HG02623 (cell line): ENCODE results near the gene ATG5.
"Not testable (repeated sequence)": the region's sequence is repeated elsewhere in the genome, so short reads cannot be mapped to it uniquely, and the experiment has no call there.

Source experiments
- ATAC-seq: cut with Tn5 transposase; IDR thresholded peaks from one replicate; pipeline ENCODE4 v1.9.1; 2021; ENCODE audit warnings: moderate library complexity; ENCODE audit not compliant: unreplicated experiment

Gene ATG5

DNA sequence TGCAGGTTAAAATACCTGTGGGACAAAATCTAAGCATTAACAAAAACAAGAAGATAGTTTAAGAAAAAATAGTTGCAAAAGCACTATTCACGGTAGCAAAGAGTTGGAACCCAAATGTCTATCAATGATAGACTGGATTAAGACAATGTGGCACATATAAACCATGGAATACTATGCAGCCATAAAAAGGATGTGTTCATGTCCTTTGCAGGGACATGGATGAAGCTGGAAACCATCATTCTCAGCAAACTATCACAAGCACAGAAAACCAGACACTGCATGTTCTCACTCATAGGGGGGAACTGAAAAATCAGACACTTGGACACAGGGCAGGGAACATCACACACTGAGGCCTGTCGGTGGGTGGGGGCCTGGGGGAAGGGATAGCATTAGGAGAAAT lies 65.8 kb downstream of the ATG5 start:
- not testable (repeated sequence) for ATAC-seq

DNA sequence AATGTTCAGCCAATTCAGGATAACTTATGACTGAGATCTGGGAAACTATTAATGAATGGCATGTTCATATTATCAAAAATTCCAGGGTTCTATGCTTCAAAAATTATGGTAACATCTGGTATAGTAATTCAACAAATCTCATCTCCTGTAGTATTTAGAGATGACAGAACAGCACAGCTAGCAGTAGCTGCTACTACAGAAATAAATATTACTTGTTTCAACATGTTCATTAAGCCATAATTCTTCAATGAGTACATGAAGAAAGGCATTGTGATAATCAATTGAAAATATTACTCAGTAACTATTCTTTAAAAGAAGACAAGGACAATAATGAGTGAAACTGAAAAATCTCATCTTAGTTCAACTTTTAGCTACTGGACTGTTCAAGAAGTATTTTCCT lies 66.8 kb downstream of the ATG5 start:
- ATAC-seq = no peak

DNA sequence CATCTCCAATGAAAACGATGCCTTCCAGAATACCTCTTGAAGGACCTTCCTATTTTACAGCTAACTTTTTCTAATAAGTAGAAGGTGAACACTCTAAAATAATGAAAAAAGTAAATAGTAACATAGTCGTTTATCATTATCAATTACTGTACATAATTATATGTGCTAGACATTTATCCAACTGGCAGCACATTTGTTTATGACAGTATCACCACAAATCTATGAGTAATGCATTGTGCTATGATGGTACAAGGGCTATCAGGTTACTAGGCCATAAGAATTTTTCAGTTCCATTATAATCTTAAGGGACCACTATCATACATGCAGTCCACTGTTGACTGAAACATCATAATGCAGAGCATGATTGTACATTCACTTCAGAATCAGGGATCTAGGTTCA lies 68.4 kb downstream of the ATG5 start:
- ATAC-seq = no peak

DNA sequence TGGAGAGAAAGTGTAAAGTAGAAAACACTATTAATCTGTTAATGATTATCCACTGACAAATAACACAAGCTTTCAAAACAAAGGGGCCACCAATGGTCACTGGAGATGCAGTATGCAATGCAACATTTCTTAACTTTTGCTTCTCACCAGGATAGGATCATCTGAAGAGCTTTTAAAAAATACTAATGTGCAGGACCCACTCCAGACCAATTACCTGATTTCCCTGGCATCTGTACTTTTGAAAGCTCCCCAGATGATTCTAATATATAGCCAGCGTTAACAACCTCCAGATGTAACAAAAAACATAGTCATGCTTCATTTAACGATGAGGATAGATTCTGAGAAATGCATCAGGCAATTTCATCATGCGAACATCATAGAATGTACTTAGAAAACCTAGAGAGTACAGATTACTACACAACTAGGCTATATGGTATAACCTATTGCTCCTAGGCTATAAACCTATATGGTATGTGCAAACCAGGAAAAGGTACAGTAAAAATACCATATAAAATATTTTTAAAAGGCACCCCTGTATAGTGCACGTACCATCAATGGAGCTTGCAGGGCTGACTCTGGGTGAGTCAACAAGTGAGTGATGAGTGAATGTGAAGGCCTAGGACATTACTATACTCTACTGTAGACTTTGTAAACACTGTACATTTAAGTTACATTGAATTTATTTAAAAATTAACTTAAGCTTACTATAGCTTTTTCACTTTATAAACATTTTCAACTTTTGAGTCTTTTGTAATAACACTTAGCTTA lies 69.2 kb downstream of the ATG5 start:
- ATAC-seq = no peak

DNA sequence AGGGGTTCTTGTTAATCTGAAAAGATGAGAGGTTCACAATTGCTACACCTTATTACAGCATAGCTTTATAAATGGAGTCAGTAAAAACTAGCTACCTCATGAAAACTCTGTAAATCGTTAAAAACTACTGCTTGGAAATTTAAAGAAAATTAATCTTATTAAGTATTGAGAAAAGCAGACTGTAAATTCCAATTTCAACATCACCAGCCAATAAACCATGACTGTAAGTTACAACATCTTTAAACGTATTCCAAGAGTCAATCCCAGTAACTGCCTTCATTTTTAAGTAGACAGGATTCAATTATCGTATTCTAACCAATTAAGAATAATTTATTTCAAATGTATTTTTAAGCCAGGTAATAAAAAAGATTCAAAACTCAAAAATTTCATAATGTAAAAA lies 70.3 kb downstream of the ATG5 start:
- ATAC-seq = no peak

DNA sequence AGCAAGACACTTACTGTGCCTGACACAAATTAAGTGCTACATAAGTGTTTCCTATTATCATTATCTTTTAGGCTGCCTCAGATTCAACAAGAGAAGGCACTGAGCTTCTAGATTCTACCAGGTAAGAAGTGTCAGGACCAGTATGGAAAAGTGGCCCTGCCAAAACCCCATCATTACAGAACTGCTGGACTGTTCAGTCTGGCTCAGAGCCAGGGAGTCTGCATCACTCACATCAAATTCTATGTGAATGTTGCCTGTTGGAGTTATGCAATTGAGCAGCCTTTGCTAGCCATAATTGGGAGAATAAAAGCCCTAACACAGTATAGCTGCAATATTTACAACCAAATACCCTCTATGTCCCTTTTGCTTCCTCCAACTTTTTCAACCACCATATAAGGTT lies 70.9 kb downstream of the ATG5 start:
- no peak for ATAC-seq

DNA sequence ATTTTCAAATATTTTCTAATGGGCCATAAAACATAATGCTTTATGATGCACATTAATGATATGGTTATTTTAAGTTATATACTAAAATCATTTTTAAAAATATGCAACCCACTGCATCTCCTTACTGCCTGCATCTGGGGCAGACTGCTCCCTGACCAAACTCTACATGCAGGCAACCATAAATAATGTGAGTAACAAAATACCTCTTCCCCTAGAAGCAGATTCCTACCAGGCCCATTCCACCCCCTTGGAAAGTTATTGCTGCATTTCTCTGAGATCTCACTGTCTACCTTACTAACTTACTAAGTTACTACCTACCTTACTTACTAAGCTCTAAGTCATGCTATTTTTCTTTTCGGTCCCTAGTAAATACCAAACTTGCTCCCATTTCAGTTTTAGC lies 71.8 kb downstream of the ATG5 start:
- ATAC-seq = no peak

DNA sequence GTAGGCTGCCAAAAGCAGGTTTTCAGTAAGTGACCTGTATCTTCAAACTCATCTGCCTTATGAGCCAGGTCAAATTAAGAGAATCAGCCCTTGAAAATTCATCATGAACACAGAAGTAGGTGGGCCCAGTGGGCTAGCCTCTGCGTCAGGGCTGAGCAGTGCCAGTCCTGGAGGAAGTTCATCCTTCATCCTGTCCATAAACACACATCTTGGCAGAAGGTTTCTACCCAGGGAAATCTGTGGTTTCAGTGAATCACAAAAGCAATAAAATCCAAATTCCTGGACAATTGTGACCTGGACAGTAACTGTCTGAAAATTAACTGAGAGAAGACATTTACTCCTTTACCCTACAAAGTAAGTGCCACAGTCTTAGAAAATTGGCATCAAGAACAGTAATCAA lies 72.4 kb downstream of the ATG5 start:
- ATAC-seq = no peak

DNA sequence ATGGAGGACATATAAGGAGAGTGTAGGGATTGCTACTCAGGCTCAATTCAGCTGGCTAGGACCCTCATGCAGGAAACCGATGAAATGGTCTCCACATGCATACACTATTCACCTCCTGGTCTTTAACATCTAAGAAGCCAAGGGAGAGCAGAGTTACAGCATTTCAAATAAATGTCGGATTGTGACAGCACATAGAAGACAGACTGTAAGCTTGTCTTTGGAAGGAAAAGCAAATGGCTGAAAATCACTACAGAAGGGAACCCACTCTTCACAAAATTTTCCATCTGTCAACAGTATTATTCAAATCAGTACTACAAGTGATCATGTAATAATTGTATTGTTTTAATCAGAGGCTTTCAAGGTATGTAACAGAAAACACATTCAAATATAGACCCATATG lies 72.9 kb downstream of the ATG5 start:
- ATAC-seq = no peak

DNA sequence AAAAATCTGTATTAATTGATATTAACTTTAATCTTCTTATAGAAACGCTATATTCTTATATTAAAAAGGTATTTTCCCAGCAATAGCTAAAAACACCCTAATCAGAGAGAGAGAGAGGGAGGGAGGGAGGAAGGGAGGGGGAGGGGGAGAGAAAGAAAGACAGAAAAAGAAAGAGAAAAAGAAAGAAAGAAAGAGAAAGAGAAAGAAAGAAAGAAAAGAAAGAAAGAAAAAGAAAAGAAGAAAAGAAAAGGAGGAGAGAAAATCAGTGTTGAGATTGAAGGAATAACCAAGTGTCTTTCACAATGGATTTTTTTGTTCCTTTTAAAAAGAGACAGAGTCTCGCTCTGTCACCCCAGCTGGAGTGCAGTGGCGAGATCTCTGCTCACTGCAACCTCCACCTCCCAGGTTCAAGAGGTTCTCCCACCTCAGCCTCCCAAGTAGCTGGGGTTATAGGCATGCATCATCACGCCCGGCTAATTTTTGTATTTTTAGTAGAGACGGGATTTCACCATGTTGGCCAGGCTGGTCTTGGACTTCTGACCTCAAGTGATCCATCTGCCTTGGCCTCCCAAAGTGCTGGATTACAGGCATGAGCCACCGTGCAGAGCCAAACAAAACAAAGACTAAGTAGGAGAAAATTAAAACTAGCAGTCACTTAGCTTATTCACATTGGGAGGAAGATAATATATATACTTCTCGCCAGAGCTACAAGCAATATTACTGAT lies 73.9 kb downstream of the ATG5 start:
- ATAC-seq = not testable (repeated sequence)

DNA sequence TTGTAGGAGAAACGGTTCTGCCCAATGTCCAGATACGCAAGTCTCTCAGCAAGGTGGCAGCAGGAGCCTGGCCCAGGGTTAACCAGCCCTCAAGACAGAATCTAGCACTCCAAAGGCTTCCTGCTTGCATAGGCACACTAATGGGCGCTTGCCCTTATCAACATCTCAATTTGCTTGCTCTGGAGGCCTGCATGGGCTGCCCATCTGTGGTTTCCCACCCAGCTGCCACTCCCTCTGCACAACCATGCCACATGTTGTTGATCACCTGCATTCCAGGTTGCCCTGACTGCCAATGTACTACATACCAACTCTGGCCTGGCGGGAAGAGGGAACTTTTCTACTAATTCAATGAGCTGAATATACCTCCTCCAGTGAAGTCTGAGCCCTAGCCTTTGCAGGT lies 74.6 kb downstream of the ATG5 start:
- no peak for ATAC-seq

DNA sequence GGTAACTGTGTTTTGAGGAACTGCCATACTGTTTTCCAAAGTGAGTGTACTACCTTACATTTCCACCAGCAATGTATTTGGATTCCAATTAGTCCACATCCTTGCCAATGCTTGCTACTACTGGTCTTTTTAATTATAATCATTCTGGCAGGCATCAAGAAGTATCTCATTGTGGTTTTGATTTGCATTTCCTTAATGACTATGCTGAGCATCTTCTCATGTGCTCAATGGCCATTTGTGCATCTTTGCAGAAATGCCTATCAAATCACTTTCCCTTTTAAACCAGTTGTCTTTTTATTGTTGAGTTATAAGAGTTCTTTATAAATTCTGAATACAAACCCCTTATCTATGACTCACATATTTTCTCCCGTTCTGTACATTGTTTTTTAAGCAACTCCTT lies 75.9 kb downstream of the ATG5 start:
- ATAC-seq = no peak

DNA sequence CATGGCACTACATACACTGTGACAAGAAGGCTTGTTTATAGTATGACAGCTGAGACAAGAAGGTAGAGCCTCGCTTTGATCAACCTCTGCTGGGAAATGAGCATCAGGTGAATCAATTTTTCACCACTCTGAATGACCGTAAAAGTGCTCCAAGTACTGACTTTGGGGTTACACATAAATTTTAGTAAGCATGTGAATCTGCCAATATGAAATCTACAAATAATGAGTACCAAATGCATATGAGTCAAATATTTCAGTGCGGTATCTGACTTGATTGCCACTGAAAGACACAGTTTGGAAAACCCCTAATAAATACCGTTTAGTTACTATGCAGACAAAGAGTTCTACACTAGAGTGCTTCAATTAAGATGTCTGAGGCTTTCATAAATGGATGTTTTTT lies 77.8 kb downstream of the ATG5 start:
- ATAC-seq = no peak

DNA sequence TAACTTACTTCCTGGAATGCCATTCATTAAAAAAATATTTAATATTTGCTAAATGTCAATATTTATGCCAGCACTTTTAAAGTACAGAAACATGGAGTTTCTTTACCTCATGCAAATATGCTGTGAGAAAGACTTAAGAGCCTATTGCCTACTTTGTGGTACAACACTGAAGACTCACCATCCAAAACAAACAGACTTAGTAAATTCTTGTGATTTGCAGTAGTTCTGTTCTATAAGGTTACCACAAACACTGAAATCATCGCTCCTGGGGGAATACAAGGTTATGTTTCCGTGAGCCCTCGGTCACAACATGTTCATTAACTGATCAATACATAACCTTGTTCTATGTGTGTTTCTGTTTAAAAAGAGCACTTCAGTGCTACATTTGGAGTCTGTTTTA lies 78.3 kb downstream of the ATG5 start:
- no peak for ATAC-seq

DNA sequence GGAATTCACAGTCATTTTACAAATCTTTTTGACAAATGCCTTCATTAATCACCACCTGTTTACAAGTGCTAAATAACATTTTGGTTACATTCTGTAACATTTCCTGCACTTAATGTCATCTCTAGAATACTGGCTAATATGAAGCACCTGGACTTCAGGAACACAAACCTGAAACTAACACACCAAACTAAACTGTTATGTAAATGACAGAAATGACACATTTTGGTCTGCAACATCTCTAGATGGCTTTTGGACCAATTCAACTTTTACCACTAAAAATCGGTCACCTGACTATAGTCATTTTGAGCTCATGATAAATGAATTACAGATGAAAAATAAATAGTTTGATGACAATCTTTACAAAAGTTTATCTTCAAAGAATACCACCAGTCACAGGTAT lies 80.6 kb downstream of the ATG5 start:
- peak; percentile 46 for ATAC-seq

DNA sequence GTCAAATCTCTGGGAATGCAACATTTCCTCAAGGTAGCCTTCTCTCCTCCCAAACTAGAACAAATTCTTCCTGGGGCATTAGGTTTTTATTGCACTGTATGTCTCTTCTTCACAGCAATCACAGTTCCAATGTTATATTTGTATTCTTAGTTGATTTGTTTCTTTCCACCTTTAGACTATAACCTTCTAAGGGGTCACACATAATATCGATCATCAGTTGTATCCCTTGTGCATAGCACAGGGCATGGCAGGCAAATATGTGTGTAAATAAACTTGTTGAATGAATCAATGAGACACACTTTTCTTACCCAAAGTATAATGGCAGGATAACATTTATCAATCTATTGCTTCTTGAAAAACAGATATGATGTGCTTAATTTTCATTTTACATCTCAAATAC lies 81.0 kb downstream of the ATG5 start:
- no peak for ATAC-seq

DNA sequence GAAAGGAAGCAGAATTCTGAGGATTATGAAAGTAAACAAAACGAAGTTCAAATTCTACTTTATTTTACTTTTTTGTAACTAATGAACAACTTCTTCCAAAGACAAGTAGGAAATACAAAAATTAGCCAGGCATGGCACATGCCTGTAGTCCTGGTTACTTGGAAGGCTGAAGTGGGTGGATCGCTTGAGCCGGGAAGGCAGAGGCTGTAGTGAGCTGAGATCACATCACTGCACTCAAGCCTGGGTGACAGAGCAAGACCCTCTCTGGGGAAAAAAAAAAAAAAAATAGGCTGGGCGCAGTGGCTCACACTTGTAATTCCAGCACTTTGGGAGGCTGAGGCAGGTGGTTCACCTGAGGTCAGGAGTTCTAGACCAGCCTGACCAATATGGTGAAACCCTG lies 82.3 kb downstream of the ATG5 start:
- no peak for ATAC-seq

DNA sequence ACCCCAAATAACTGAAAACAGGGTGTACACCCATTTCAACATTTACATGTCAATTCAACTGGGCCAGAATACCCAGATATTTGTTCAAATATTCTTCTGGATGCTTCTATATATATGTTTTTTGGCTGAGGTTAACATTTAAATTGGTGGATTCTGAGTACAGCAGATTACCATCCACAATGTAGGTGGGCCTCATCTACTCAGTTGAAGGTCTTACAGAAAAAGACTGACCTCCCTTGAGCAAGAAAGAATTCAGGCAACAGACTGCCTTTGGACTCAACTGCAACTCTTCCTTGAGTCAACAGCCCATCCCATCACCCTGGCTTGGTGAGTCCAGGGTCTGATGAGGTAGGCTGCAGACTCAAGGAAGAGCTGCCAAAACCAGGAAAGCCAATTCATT lies 84.1 kb downstream of the ATG5 start:
- no peak for ATAC-seq

DNA sequence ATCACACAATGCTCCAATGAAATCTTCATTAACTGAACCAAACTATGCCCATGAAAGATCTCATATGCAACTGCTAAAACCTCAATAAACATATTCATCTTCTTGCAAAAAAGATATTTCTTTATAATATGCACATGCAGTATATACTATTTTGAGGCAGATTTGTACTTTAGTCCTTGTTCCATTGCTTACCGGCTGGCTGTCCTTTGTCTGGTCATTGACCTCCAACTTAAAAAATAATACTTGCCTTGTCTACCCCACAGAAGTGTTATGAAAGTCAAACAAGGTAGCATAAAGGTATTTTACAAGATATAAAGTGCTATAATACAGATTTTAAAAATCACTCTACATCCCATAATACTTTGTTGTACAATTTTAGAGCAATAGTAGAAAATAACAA lies 88.3 kb downstream of the ATG5 start:
- no peak for ATAC-seq

DNA sequence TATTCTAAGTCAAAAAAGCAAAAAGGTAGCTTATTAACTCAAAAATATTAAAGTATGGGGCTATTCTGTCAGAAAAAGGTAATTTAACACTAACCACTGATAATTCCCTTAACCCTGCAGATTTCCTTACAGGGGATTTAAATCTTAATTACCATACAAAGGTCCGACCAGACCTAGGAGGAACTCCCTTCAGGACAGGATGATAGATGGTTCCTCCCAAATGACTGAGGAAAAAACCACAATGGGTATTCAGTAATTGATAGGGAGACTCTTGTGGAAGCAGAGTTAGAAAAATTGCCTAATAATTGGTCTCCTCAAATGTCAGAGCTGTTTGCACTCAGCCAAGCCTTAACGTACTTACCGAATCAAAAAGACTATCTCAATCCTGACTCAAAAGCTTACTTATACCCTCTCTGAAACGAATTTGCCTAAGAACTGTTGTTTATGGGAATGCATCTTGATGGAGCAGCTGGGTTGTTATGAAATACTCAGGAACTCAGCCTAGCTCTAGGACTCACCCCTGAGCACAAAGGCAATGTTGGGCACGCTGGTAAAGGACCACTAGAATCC lies 95.6 kb downstream of the ATG5 start:
- ATAC-seq = not testable (repeated sequence)

DNA sequence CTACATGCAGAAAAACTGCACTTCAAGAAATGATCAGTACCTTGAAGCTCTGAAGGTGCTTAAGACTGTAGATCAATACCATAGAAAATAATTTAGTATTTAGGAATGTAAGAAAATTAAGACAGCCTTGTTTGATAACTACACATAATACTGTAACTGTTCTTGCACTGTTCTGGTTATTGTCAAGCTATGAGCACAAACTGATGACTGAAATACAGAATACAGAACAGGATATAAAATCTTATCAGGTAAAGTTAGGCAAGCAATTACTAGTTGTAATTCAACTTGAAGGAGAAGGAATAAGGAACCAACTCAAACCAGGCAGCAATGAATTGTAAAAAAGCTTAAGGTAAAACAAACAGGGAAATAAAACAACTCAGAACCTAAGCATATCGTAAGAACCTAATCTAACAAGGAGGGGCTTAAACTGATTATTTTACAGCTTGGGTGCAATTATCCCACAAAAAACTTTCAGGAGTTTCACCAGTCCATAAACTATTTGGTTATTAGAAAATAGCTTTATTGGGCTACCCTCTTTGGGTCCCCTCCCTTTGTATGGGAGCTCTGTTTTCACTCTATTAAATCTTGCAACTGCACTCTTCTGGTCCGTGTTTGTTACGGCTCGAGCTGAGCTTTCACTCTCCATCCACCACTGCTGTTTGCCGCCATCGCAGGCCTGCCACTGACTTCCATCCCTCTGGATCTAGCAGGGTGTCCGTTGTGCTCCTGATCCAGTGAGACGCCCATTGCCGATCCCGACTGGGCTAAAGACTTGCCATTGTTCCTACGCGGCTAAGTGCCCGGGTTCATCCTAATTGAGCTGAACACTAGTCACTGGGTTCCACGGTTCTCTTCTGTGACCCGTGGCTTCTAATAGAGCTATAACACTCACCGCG lies 97.7 kb downstream of the ATG5 start:
- ATAC-seq = no peak
